LoVo (cell line): ENCODE results near the gene ATP10B.
"Not testable (repeated sequence)": the region's sequence is repeated elsewhere in the genome, so short reads cannot be mapped to it uniquely, and the experiment has no call there.

Experiments used
- DNase-seq: peaks from one replicate; pipeline ENCODE4 v3.0.0-alpha.2; 2016; ENCODE audit warnings: low spot score

ATP10B gene

GRCh38 chr5:160852049-160852448, at the start of gene ATP10B:
ATP10B (minus strand) TSS chr5:160852211; CDS start chr5:160688074, 164,137 bp downstream.
- DNase-seq = no peak

GRCh38 chr5:160901656-160902055, 49.6 kb upstream of the ATP10B start:
- no peak for DNase-seq

GRCh38 chr5:160899735-160900134, 47.7 kb upstream of the ATP10B start:
- DNase-seq = no peak

- DNase-seq = not testable (repeated sequence)
Measured at GRCh38 chr5:160893180-160893964, 41.4 kb upstream of the ATP10B start.

GRCh38 chr5:160887780-160888179, 35.8 kb upstream of the ATP10B start:
- no peak for DNase-seq

GRCh38 chr5:160873560-160874200, 21.7 kb upstream of the ATP10B start:
- DNase-seq = not testable (repeated sequence)

- no peak for DNase-seq
Measured at GRCh38 chr5:160869989-160870521, 18.0 kb upstream of the ATP10B start.

GRCh38 chr5:160867976-160868375, 16.0 kb upstream of the ATP10B start:
- no peak for DNase-seq

- no peak for DNase-seq
Measured at GRCh38 chr5:160851451-160851850, 560 bp downstream of the ATP10B start.

- DNase-seq = no peak
Measured at GRCh38 chr5:160850421-160850820, 1.6 kb downstream of the ATP10B start.

- DNase-seq = no peak
Measured at GRCh38 chr5:160847526-160848085, 4.4 kb downstream of the ATP10B start.

- no peak for DNase-seq
Measured at GRCh38 chr5:160846642-160847041, 5.4 kb downstream of the ATP10B start.

- DNase-seq = no peak
Measured at GRCh38 chr5:160844177-160844576, 7.8 kb downstream of the ATP10B start.

- no peak for DNase-seq
Measured at GRCh38 chr5:160843240-160843639, 8.8 kb downstream of the ATP10B start.

- no peak for DNase-seq
Measured at GRCh38 chr5:160837749-160838593, 14.0 kb downstream of the ATP10B start.

GRCh38 chr5:160837211-160837610, 14.8 kb downstream of the ATP10B start:
- DNase-seq = no peak

- no peak for DNase-seq
Measured at GRCh38 chr5:160835818-160836528, 16.0 kb downstream of the ATP10B start.

GRCh38 chr5:160835376-160835775, 16.6 kb downstream of the ATP10B start:
- no peak for DNase-seq

GRCh38 chr5:160833806-160834205, 18.2 kb downstream of the ATP10B start:
- DNase-seq = no peak

- no peak for DNase-seq
Measured at GRCh38 chr5:160831801-160832200, 20.2 kb downstream of the ATP10B start.

- DNase-seq = no peak
Measured at GRCh38 chr5:160824301-160825001, 27.6 kb downstream of the ATP10B start.
